GM20000 (cell line): ENCODE results near the gene BCL2L14.
"Not testable (repeated sequence)": the region's sequence is repeated elsewhere in the genome, so short reads cannot be mapped to it uniquely, and the experiment has no call there.

Experiments
- DNase-seq: peaks from one replicate; pipeline ENCODE4 v3.0.0; 2012; ENCODE audit warnings: low spot score
- TF ChIP-seq, protein P1 (sequence below): IDR thresholded peaks from 2 replicates; pipeline ENCODE4 v1.5.1; 2012; ENCODE audit warnings: mild to moderate bottlenecking, control low read depth; ENCODE audit errors: extremely low read depth, missing control alignments

Gene BCL2L14

DNA sequence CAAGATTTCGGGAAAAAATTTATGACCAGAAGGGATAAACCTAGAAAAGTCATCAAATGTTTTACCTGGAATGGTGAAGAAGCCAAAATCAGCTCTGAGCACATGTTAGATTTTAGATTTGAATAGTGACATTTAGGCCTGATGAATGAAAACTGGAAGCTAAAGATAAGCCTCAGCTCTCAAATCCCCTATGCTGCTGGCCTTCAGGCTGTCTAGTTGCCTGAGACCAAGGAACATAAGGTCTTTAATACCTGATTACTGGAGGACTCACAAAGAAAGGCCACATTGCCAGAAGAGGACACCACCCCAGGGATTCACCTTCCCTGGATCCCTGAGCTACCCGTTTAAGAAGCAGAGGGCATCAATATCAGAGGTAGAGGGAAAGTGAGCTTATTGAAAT is 56.6 kb downstream of the BCL2L14 start:
- no peak for DNase-seq
- TF ChIP-seq, protein P1, sequence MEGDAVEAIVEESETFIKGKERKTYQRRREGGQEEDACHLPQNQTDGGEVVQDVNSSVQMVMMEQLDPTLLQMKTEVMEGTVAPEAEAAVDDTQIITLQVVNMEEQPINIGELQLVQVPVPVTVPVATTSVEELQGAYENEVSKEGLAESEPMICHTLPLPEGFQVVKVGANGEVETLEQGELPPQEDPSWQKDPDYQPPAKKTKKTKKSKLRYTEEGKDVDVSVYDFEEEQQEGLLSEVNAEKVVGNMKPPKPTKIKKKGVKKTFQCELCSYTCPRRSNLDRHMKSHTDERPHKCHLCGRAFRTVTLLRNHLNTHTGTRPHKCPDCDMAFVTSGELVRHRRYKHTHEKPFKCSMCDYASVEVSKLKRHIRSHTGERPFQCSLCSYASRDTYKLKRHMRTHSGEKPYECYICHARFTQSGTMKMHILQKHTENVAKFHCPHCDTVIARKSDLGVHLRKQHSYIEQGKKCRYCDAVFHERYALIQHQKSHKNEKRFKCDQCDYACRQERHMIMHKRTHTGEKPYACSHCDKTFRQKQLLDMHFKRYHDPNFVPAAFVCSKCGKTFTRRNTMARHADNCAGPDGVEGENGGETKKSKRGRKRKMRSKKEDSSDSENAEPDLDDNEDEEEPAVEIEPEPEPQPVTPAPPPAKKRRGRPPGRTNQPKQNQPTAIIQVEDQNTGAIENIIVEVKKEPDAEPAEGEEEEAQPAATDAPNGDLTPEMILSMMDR = no peak

DNA sequence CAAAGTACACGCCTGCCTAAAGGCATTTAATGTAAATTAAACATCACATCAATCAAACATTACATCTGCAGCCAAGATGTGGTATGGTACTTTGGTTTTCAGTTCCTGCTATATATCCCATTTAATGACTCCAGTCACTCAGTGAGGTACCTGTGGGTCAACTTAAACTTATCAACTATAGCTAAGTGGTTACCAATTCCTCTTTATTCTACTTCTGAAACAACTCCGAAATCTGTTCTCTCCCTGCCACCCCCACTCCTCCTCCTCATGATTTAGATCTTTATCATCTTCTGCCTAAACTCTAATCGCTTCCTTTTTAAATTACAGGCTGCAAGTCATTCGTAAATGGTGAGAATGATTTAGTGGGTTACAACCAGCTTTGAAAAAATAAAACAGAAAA is 57.9 kb downstream of the BCL2L14 start:
- DNase-seq = no peak
- TF ChIP-seq, protein P1 = no peak

DNA sequence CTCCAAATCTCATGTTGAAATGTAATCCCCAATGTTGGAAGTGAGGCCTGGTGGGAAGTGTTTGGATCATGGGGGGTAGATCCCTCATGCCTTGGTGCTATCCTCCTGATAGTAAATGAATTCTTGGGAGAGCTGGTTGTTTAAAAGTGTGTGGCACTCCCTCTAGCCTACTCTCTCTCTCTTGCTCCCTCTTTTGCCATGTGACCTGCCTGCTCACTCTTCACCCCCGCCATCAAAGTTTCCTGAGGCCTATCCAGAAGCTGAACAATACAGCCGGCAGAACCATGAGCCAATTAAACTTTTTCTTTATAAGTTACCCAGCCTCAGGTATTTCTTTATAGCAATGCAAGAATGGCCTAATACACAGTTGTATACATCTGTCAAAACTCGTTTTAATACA is 62.5 kb downstream of the BCL2L14 start:
- no peak for DNase-seq
- TF ChIP-seq, protein P1 = no peak

DNA sequence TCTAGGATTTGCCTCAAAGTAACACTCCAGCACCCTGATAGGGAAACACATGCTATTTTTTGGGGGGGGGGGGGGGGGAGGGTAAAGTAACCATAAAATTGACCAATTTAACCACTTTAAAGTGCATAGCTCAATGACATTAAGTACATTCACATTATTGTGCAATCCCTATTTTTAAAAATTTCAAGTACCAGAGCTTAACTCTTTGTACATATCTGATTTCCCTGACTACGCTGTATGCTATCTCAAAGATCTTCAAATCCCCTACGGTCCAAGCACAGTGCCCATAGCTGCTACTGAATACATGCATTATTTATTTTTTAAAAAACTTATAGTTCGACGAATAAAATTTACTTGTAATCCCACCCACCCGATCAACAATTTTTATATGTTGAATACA is 63.0 kb downstream of the BCL2L14 start:
- TF ChIP-seq, protein P1 = no peak
- no peak for DNase-seq

DNA sequence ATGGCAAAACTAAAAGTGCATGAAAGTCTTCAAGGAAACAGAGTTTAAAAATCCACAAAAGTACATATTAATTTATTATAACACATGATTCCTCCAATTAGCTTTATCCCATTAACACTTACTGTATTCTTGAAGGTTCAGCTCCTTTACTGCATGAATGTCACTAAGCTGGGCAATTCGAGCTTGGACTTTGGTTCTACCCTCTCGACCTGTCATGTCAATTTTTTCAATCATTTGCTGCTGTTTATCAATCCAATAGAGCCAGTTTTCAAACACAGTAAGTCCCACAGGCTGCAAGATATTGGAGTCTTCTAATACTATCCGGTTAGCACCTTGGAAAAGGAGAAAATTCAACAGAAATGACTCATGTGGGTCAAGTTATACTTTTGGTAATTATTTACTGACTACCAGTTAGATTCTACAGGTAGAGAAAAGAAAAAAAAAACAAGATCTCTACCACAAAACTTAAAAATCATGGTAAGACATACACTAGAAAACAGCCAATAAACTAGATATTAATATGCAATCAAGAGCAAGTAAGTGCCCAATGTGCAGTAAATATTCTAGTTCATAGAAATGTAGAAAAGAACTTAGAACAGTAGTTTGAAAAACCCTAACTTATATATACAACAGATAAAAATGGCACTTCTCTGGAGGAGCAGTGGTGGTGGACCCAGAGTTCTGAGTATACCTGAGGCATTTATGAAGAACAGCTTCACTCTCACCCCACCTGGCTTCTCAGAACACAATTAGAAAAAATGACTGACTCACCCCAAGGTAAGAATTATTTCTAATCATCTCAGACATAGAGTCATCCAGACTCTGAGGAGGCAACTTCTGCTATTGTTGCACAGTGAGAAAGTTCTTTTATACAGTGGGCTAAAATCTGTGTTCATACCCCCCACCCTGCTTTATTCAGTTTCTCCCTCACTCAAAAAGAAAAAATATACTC is 67.7 kb downstream of the BCL2L14 start:
- DNase-seq = no peak
- TF ChIP-seq, protein P1 = no peak

DNA sequence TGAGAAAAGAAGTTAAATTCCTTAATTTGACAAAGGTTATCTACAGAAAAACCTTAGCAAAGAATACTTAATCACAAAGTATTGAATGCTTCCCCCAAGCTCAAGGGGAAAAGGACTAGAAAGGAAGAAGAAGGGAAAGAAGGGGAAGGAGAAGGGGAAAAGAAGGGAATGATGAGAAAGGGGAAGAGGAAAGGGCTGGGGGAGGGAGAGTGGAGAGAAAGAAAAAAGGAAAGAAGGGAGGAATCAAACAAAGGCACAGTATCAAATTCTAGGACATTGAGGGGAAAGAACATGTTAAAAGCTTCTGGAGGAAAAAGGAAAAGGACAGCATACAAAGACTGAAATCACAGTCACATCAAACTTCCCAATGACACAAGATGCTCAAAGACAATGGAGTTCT is 70.3 kb downstream of the BCL2L14 start:
- TF ChIP-seq, protein P1 = no peak
- DNase-seq = no peak

DNA sequence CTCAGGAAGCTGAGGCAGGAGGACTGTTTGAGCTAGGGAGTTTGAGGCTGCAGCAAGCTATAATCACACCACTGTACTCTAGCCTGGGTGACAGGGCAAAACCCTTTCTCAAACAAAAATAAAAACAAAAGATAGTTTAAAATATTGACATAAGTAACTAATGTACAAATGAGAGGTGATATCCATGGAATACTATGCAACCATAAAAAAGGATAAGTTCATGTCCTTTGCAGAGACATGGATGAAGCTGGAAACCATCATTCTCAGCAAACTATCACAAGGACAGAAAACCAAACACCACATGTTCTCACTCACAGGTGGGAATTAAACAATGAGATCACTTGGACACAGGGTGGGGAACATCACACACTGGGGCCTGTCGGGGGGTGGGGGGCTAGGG is 73.8 kb downstream of the BCL2L14 start:
- not testable (repeated sequence) for DNase-seq

DNA sequence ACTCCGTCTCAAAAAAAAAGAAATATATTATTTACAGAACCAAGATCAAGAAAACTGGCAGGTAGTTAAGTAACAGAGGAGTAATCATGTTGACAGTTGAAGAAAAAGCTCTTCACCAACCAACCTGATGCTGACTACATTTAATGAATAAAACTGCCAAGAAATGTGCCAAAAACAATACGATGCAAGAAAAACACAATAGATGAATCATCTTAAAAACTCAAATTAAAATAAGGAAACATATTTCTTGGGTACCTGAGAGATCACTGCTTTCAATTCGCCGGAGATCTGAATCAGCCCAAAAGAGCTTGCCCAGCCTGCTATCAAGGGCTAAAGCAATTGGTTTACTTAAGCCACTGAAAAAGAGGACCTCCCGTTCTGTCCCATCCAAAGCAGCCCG is 76.4 kb downstream of the BCL2L14 start:
- no peak for DNase-seq
- TF ChIP-seq, protein P1 = no peak
